SH-SY5Y (cell line): ENCODE data around the gene AGBL1.
A peak's percentile ranks its signal among the peaks of the same experiment; 100 is the strongest.

ENCODE experiments used
- GATA2 ChIP-seq: IDR thresholded peaks from 2 replicates; pipeline ENCODE4 v1.6.1; 2011; ENCODE audit warnings: mild to moderate bottlenecking, low read depth, low read length
- GATA3 ChIP-seq: IDR thresholded peaks from 2 replicates; pipeline ENCODE4 v1.6.1; 2011; ENCODE audit warnings: low read depth, mild to moderate bottlenecking, low read length, moderate library complexity

The AGBL1 gene

DNA sequence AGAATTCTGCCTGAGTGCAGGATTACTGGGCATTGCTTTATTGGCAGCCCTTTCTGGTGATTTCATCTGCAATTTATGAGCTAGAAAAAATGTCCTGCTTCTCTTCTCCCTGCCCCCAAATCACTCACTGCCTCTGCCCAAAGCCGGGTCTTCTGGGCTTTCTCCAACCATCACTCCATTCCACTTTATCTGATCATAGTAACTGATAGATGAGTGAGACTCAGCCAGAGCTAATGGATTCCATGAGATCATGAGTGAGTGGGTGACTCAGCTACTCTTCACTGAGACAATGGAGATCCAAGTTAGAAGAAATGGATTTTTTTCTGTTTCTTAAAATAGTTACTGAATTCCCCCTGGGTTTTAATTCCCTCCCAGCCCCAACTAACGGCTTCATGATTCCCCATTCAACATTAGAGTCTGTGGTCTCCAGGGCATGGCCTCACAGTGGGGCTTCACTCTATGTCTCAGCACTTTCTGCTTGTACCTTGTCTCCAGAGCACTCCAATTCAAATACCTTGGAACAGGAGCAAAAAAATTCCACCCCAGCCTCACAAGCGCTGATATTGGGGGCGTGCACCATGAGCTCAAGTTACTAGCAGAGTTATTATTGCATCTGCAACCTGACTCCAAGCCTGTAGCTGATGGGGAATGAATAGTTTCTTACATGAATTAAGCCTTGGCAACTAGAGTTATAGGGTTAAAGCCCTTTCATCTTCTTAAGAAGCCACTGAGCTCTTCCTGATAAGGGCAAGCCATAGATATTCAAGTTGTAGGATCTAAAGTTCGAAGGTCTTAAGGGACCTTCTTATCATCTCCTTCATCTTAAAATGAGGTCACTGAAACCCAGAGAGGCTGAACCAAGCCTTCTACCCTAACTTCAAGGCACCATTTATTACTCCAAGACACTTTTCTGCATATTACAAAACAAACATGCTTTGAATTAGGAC lies 85.9 kb downstream of the AGBL1 start:
- TF ChIP-seq GATA3 (no peak), GATA2 (no peak)

DNA sequence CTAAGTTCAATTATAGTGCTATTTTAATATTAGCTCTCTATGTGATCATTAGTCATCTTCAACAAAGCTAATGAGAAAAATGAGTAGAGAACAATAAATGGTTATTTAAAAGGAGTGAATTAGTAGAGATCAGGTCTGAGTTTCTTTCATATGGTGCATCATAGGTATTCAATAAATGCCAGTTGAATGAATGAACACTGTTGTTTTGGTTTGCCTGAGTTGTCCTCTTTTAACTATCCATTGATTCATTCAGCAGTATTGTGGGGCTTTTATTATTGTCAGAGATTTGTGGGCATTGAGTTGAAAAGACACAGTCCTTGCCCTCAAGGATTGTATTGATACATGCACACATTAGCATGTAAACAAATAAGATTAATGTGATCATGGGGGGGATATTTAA lies 88.2 kb downstream of the AGBL1 start:
- TF ChIP-seq GATA2 = no peak

DNA sequence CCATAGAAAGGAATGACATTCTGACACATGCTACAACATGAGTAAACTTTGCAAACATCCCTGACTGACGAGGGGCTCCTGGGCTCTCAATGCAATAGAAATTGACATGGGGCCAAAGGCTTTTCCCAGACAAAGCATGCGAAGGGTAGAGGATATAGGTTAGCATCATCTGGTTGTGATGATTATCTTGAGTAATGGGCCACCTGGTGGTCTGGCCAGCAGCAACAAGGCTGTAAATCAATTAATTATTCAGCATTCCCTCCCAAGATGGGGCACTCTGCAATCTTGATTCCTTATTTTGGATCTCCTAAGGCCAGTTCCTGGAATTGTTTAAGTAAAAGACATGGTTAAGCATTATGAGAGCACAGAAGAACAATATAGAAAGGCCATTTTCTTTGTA lies 99.2 kb downstream of the AGBL1 start:
- TF ChIP-seq GATA3 (no peak; the same call in 1 of the 2 replicates), GATA2 (peak; percentile 73)

DNA sequence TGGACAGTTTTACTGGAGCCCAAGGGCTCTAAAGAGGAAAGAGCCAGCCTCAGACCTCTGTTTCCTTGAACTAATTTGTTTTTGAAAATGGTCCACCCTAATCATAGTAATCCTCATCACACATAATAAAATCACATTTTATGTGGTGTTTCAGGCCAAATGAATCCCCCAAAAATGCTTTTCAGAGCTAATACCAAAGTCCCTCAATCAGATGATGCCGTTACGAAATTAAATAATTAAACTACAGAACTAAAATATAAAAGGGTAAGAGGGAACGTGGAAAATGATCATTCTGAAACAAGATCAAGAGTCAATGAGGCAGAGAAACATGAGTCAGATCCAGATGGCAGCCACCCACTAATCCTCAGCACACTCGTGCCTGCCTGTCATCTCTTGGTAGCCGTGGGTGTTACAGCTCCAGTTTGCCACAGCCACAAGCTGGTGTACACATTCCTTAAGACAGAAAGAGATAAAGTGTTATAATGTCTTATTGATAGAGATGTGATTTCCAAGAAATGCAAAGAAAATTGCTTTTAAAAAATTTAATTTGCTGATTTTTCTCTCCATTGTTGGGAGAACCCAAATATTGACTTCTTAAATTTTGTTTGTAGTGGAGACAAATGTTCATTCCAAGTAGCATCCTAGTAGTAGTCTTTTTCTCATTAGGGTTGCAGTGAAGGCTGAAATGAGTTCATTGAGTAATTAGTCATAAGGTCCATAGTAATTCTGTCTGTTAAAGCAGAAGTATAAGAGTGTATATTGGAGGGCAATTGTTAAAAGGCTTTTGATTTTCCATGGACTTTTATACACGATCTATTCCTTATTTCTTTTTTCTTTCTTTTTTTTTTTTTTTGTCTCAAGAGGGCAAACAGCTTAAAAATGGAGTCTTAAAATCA lies 104.2 kb downstream of the AGBL1 start:
- TF ChIP-seq GATA3 = no peak

DNA sequence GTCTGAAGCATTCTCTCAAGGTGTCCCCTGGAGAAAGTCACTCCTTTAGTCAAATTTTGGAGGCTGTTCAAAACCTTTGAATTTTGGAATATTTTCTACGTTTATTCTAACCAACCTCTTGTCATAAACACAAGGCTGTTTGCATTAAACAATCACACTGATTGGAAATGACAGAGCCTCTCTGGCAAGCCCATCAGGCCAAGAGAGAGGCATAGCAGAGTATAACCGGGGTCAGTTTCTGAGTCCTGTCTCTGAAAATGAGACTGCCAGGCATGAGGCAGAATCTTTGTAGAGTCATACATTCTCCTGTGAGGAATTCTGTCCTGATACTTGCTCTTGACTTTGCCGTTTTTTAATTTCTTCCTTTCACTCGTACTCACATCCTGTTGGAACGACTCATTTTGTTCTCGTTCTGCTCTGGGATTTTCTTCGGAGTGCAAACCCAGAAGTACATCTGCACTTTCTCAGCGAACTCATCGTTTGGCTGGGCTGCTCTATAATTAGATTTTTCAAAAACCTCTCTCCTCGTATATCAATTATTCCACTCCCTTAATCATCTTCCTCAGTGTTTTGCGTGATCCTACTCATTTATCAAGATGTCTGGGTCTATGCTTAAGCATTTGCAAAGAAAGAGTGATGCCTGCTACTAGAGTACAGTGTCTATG lies 114.2 kb downstream of the AGBL1 start:
- TF ChIP-seq GATA3 = no peak
- TF ChIP-seq GATA2 = no peak

DNA sequence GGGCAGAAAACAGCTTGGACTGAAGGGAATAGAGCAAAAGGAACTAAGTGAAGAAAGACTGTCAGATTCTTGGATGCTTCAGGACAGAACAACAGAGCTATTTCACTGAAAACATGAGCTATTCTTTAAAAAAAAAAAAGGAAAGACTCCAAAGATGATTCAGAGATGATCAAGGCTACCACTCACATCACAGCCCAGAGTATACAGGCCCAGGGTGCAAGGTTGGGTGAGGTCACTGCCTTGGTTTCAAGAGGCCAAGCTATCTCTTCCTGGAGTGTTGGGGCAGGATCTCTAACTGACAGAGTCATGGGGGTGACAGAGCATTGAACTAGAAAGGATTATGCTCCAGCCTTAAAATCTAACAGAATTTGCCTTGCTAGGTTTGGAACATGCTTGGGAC lies 118.1 kb downstream of the AGBL1 start:
- TF ChIP-seq GATA2 (no peak), GATA3 (no peak)

DNA sequence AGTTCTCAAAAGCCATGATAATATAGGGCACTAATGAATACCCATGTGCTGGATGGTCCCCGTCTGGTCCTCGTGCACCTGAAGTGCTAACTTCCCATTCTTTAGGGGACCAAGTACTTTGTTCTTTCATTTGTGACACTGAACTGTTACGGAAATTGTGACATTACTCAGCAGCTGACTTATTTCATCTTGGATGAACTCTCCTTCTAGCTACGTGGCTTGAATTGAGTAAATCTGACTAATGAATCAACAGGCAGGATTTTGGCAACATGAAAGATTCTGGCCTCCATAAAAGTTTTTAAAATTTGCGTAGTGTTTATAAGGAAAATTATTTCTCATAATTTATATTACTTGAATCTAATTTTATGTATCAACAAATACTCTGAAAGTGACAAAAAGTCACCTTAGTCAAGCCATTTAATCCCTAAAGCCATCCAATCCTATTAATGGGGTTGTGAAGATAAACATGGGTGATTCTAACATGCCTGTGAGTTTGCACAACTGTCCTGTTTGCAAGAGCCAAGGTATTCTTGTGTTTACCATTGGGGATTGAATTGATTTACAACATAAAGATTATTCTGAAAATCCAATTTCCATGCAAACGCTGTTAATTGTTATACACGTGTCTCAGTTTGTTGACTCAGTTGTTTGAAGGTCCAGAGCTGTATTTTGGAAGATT lies 119.9 kb downstream of the AGBL1 start:
- no peak for TF ChIP-seq GATA3
- no peak for TF ChIP-seq GATA2

DNA sequence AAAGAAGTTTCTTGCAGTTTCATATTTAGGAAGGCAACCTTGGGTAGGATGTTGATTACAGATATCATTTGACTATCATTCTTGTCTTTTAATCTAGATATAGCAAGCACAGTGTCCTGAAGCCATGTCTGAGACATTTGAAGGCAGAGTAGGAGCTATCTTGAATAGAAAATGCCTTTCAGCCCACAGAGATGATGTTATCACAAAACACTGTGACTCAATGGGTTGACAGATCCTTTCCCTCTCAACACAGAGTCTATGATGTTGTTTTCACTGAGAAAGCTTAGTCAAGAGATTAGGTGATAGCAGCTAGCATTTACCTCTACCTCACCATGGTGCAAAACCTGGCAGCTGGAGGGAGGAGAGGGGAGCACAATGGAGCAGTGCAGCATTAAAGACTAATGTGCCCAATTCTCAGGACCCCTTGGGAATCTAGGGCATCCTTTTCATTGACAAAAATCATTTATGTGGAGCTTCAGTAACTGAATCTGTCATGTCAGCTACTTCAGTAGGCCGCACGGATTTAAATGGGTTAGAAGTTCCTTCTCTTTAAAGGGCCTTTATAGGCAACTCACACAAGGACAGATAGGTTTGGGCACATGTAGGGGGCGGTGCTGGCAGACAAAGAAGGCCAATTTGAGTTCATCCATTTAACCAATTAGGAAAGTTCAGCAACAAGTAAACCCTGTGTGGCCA lies 121.8 kb downstream of the AGBL1 start:
- TF ChIP-seq GATA3 (no peak), GATA2 (no peak)

DNA sequence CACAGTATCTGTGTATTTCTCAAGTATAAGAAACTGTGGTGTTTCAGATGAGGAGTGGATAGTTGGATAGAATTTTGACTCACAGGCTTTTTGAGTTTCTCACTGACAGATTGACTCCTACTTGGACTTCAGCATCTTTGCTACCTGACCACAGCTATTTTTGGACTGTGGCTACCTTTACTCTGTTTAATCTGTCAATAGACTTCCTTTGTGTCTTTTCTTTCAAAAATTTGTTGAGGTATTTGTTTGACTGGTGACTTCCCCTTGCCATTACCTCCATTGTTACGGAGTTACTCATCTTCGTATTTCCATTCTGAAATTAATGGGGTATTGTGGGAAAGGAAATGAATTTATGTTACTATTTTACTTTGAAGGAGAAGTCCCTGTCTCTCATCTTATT lies 123.8 kb downstream of the AGBL1 start:
- TF ChIP-seq GATA2 = no peak
- TF ChIP-seq GATA3 = no peak

DNA sequence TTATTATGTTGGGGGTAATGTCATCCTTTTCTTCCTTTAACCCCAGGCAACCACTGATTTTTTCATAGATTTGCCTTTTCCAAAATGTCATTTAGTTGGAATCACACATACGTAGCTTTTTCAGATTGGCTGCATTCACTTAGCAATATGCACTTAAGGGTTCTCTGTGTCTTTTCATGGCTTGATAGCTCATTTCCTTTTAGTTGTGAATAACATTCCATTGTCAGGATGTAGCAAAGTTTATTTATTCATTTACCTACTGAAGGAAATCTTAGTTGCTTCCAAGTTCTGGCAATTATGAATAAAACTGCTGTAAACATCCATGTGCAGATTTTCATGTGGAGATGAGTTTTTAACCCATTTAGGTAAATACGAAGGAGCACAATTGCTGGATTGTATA lies 125.4 kb downstream of the AGBL1 start:
- TF ChIP-seq GATA3 (no peak), GATA2 (no peak)

DNA sequence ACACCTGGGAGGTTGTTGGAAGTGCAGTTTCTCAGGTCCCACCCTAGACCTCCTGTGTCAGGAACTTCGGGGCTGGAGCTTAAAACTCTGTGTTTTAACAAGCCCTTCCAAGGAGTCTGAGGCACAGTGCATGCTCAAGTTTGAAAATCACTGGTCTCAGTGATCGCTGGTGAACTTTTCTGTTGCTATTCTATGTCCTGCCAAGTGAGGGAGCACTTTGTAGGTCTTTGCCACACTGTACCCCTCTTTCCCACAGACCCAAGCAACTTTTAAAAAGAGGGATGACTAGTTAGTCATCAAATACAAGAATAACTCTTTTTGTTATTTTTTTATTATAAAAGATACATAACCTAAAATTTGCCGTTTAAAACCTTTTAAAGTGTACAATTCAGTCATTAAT lies 133.7 kb downstream of the AGBL1 start:
- no peak for TF ChIP-seq GATA2
- no peak for TF ChIP-seq GATA3

DNA sequence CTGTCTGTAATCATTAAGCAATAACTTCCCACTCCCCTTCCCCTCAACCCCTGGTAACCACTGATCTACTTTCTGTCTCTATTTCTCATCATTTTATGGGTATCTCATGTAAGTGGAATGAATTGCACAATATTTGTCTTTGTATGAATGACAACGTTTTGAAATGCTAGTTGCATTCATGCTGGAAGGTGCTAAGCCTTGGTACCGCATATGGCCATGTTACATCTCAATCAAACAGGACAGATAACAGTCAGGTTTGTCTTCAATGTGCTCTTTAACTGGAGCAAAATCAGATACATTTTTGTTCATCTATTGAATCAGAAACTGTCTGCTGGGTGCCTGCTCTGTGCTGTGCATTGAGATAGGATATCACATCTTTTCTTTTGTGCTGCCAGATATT lies 134.2 kb downstream of the AGBL1 start:
- no peak for TF ChIP-seq GATA2
- no peak for TF ChIP-seq GATA3

DNA sequence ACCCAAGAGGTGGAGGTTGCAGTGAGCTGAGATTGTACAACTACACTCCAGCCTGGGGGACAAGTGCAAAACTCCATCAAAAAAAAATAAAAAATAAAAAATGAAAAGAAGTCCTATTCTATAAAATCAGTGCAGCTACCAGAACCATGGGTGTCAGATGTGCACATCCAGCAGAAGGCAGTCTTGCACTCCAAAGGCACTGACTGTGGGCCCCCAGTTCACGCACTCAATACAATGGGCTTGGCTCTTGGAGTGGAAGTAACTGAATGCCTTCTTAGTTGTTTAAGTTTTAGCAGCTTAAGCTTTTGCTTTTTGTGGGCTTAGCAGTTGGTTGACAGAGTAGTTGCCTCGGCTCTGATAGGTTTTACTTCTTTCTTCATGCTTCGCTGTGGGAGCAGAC lies 141.4 kb downstream of the AGBL1 start:
- TF ChIP-seq GATA3 (no peak), GATA2 (no peak)
